22Rv1 (cell line): ENCODE data around the gene ADSS2.

Experiments used
- ZFX ChIP-seq: fragments of 450-650 bp; IDR thresholded peaks from 2 replicates; pipeline ENCODE4 v1.6.1; 2017; ENCODE audit warnings: antibody characterized with exemption, borderline replicate concordance
- TF ChIP-seq, protein P1 (sequence below): fragments of 450-650 bp; IDR thresholded peaks from 2 replicates; pipeline ENCODE4 v1.5.1; 2017; ENCODE audit warnings: mild to moderate bottlenecking

- TF ChIP-seq, protein P1, sequence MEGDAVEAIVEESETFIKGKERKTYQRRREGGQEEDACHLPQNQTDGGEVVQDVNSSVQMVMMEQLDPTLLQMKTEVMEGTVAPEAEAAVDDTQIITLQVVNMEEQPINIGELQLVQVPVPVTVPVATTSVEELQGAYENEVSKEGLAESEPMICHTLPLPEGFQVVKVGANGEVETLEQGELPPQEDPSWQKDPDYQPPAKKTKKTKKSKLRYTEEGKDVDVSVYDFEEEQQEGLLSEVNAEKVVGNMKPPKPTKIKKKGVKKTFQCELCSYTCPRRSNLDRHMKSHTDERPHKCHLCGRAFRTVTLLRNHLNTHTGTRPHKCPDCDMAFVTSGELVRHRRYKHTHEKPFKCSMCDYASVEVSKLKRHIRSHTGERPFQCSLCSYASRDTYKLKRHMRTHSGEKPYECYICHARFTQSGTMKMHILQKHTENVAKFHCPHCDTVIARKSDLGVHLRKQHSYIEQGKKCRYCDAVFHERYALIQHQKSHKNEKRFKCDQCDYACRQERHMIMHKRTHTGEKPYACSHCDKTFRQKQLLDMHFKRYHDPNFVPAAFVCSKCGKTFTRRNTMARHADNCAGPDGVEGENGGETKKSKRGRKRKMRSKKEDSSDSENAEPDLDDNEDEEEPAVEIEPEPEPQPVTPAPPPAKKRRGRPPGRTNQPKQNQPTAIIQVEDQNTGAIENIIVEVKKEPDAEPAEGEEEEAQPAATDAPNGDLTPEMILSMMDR = no peak
- TF ChIP-seq ZFX = no peak
Measured at GRCh38 chr1:244437086-244437468, 14.6 kb downstream of the ADSS2 start.
